Neural cell (in vitro differentiated cells): ENCODE data around the gene SRCIN1. TPM values are rescaled to one million over a fixed set of nuclear protein-coding genes. Genes with fewer than 3 reads are reported as not detected.

Experiments
- H2AFZ ChIP-seq: fragments of 200-600, 300-800 bp; sonication (generic), shearing (Covaris generic); 2 replicates; pipeline ENCODE4 v1.6.0; 2014; ENCODE audit warnings: low read depth, mild to moderate bottlenecking, antibody characterized with exemption, low read length, moderate library complexity
- H3F3A ChIP-seq: fragments of 200-600 bp; shearing (Covaris generic); 2 replicates; pipeline ENCODE4 v1.6.1; 2016; ENCODE audit warnings: mild to moderate bottlenecking, moderate library complexity, mixed read lengths, antibody characterized with exemption, low read length; ENCODE audit not compliant: insufficient read depth, poor library complexity, severe bottlenecking
- H3K27ac ChIP-seq: fragments of 200-600, 300-800 bp; sonication (generic), shearing (Covaris generic); 2 replicates; pipeline ENCODE4 v1.5.1; 2014; ENCODE audit warnings: mild to moderate bottlenecking, low read length, moderate library complexity
- H3K27me3 ChIP-seq: fragments of 300-800, 200-600 bp; sonication (generic), shearing (Covaris generic); 2 replicates; pipeline ENCODE4 v1.6.0; 2014; ENCODE audit warnings: mild to moderate bottlenecking, low read depth, low read length, moderate library complexity; ENCODE audit not compliant: insufficient read depth
- H3K36me3 ChIP-seq: fragments of 300-800, 200-600 bp; sonication (generic), shearing (Covaris generic); 2 replicates; pipeline ENCODE4 v1.5.1; 2014; ENCODE audit warnings: mild to moderate bottlenecking, antibody characterized with exemption, low read length, moderate library complexity; ENCODE audit not compliant: insufficient read depth
- H3K4me2 ChIP-seq: fragments of 300-800, 200-600 bp; sonication (generic), shearing (Covaris generic); 2 replicates; pipeline ENCODE4 v1.6.0; 2014; ENCODE audit warnings: mild to moderate bottlenecking, low read length
- H3K4me3 ChIP-seq: fragments of 300-800, 200-600 bp; sonication (generic), shearing (Covaris generic); 2 replicates; pipeline ENCODE4 v1.5.1; 2014; ENCODE audit warnings: mild to moderate bottlenecking, low read length, moderate library complexity
- H3K79me2 ChIP-seq: fragments of 200-600 bp; shearing (Covaris generic); replicated peaks from 2 replicates; pipeline ENCODE4 v1.6.0; 2014; ENCODE audit warnings: mild to moderate bottlenecking, low read length, moderate library complexity; ENCODE audit not compliant: insufficient read depth
- H3K9ac ChIP-seq: fragments of 300-800, 200-600 bp; sonication (generic), shearing (Covaris generic); 2 replicates; pipeline ENCODE4 v1.6.1; 2016; ENCODE audit warnings: mild to moderate bottlenecking, low read length, mixed read lengths
- H3K9me2 ChIP-seq: fragments of 200-600 bp; shearing (Covaris generic); 2 replicates; pipeline ENCODE4 v1.6.1; 2016; ENCODE audit warnings: mild to moderate bottlenecking, low read length, mixed read lengths; ENCODE audit not compliant: insufficient read depth
- H3K9me3 ChIP-seq: fragments of 200-600, 300-800 bp; sonication (generic), shearing (Covaris generic); 2 replicates; pipeline ENCODE4 v1.6.1; 2016; ENCODE audit warnings: mild to moderate bottlenecking, mixed run types, low read length, moderate library complexity, mixed read lengths
- H4K20me1 ChIP-seq: fragments of 200-600 bp; shearing (Covaris generic); 2 replicates; pipeline ENCODE4 v1.6.1; 2016; ENCODE audit warnings: mild to moderate bottlenecking, mixed run types; ENCODE audit not compliant: insufficient read depth
- EP300 ChIP-seq: fragments of 450-650 bp; conservative IDR thresholded peaks from 2 replicates; pipeline ENCODE4 v1.6.1; 2014; ENCODE audit warnings: antibody characterized with exemption, mild to moderate bottlenecking, moderate library complexity; ENCODE audit not compliant: poor library complexity, severe bottlenecking
- EZH2 ChIP-seq: fragments of 200-600, 300-800 bp; shearing (Covaris generic), sonication (generic); IDR thresholded peaks from 2 replicates; pipeline ENCODE4 v1.6.1; 2014; ENCODE audit warnings: antibody characterized with exemption, low read length, borderline replicate concordance, mild to moderate bottlenecking; ENCODE audit not compliant: insufficient read depth, poor library complexity, severe bottlenecking
- MXI1 ChIP-seq: fragments of 450-650 bp; conservative IDR thresholded peaks from 2 replicates; pipeline ENCODE4 v1.6.1; 2014; ENCODE audit warnings: antibody characterized with exemption, mild to moderate bottlenecking; ENCODE audit not compliant: poor library complexity, severe bottlenecking
- POLR2AphosphoS5 ChIP-seq: IDR thresholded peaks from 2 replicates; pipeline ENCODE4 v1.6.1; 2012
- RAD21 ChIP-seq: fragments of 450-650 bp; conservative IDR thresholded peaks from 2 replicates; pipeline ENCODE4 v1.6.1; 2014; ENCODE audit warnings: antibody characterized with exemption, mild to moderate bottlenecking, moderate library complexity
- SMC3 ChIP-seq: fragments of 450-650 bp; conservative IDR thresholded peaks from 2 replicates; pipeline ENCODE4 v1.6.1; 2014; ENCODE audit warnings: antibody characterized with exemption, mild to moderate bottlenecking, moderate library complexity; ENCODE audit not compliant: poor library complexity
- TAF1 ChIP-seq: IDR thresholded peaks from 2 replicates; pipeline ENCODE4 v1.6.1; 2012; ENCODE audit warnings: low read depth
- polyA plus RNA-seq: library from polyadenylated mRNA; depleted of rRNA; stranded (reverse); fragments of >200 nt; gene quantifications from 2 replicates; pipeline ENCODE4 v1.2.3, GENCODE V29; 2014
- TF ChIP-seq, protein P1 (sequence below): IDR thresholded peaks from 2 replicates; pipeline ENCODE4 v1.6.1; 2012; ENCODE audit warnings: borderline replicate concordance
- TF ChIP-seq, protein P2 (sequence below): fragments of 450-650 bp; IDR thresholded peaks from 2 replicates; pipeline ENCODE4 v1.5.1; 2014; ENCODE audit warnings: antibody characterized with exemption, mild to moderate bottlenecking, moderate library complexity; ENCODE audit not compliant: poor library complexity, severe bottlenecking

The SRCIN1 gene
- polyA plus RNA-seq, 1 donor from 2014 or later: 18.0 TPM

DNA sequence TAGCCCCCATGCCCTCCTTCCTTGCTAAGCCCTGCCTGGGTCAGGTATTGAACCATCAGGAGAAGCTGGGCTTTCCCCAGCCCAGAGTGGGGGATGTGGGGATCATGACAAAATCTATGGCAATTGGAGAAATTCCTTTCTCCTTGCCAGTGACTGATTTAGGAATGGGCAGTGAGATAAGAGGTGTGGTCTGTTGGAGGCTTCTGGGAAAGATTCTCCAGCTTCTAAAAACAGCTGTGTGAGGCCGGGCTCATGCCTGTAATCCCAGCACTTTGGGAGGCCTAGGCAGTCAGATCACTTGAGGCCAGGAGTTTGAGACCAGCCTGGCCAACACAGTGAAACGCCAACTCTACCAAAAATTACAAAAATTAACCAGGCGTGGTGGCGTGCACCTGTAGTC, 69.1 kb downstream of the SRCIN1 start:
- Histone ChIP-seq H3K9me3 (no peaks in the 10 kb centered on the region), H3F3A (no peaks in the 10 kb centered on the region), H3K27ac (no peak overlapping the region), H4K20me1 (no peaks in the 10 kb centered on the region), H3K79me2 (no peaks in the 10 kb centered on the region), H3K4me3 (no peak overlapping the region), H3K9me2 (no peaks in the 10 kb centered on the region), H3K9ac (no peak overlapping the region), H2AFZ (no peak overlapping the region), H3K4me2 (no peak overlapping the region), H3K36me3 (no peaks in the 10 kb centered on the region), H3K27me3 (no peaks in the 10 kb centered on the region)
- no peak for TF ChIP-seq RAD21
- TF ChIP-seq, protein P1, sequence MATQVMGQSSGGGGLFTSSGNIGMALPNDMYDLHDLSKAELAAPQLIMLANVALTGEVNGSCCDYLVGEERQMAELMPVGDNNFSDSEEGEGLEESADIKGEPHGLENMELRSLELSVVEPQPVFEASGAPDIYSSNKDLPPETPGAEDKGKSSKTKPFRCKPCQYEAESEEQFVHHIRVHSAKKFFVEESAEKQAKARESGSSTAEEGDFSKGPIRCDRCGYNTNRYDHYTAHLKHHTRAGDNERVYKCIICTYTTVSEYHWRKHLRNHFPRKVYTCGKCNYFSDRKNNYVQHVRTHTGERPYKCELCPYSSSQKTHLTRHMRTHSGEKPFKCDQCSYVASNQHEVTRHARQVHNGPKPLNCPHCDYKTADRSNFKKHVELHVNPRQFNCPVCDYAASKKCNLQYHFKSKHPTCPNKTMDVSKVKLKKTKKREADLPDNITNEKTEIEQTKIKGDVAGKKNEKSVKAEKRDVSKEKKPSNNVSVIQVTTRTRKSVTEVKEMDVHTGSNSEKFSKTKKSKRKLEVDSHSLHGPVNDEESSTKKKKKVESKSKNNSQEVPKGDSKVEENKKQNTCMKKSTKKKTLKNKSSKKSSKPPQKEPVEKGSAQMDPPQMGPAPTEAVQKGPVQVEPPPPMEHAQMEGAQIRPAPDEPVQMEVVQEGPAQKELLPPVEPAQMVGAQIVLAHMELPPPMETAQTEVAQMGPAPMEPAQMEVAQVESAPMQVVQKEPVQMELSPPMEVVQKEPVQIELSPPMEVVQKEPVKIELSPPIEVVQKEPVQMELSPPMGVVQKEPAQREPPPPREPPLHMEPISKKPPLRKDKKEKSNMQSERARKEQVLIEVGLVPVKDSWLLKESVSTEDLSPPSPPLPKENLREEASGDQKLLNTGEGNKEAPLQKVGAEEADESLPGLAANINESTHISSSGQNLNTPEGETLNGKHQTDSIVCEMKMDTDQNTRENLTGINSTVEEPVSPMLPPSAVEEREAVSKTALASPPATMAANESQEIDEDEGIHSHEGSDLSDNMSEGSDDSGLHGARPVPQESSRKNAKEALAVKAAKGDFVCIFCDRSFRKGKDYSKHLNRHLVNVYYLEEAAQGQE: no peak
- no peak for TF ChIP-seq MXI1
- no peak for TF ChIP-seq TAF1
- TF ChIP-seq EZH2: no peak
- TF ChIP-seq, protein P2, sequence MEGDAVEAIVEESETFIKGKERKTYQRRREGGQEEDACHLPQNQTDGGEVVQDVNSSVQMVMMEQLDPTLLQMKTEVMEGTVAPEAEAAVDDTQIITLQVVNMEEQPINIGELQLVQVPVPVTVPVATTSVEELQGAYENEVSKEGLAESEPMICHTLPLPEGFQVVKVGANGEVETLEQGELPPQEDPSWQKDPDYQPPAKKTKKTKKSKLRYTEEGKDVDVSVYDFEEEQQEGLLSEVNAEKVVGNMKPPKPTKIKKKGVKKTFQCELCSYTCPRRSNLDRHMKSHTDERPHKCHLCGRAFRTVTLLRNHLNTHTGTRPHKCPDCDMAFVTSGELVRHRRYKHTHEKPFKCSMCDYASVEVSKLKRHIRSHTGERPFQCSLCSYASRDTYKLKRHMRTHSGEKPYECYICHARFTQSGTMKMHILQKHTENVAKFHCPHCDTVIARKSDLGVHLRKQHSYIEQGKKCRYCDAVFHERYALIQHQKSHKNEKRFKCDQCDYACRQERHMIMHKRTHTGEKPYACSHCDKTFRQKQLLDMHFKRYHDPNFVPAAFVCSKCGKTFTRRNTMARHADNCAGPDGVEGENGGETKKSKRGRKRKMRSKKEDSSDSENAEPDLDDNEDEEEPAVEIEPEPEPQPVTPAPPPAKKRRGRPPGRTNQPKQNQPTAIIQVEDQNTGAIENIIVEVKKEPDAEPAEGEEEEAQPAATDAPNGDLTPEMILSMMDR: no peak
- no peak for TF ChIP-seq POLR2AphosphoS5
- TF ChIP-seq EP300: no peak
- TF ChIP-seq SMC3: no peak

DNA sequence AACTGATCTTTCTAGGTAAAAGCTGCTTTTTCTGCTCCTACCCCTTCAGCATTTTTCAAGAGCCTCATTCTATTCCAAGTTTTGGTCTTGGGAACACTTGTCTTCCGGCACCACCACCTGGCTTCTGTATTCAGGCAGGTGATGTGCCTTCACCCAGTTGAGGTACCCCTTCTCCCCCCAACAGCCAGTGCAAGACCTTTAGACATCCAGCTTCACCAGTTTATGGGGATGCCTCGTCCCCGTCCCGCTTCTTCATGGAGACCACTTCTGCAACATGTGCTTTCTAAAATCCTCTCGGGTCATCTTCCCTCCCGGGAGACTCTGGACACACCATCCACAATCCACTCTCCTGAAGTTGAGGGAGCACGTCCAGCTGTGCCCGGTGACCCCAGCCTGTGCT, 69.9 kb downstream of the SRCIN1 start:
- Histone ChIP-seq H3K9me2 (no peaks in the 10 kb centered on the region), H3K9ac (no peak overlapping the region), H4K20me1 (no peaks in the 10 kb centered on the region)

DNA sequence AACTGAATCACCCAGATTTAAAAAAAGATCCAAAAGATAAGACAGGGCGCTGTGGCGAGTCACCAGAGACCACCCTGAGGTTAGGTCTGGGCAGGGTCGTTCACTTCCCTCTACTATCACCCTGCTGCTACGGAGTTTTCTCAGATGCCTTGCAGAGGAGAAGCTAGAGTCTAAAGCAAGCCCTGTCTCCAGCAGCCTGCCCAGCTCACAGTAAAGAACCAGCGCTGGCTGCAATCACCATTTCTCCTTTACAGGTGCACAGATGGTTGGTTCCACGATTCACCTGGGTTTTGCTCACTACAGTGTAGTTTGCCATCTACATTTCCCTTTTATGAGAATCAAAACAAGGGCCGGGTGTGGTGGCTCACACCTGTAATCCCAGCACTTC, 71.3 kb downstream of the SRCIN1 start:
- no peaks in the 10 kb centered on the region for H3K79me2 ChIP-seq
- TF ChIP-seq MXI1: no peak
- no peak for TF ChIP-seq TAF1
- no peak overlapping the region for H3K9ac ChIP-seq
- no peak overlapping the region for H3K27ac ChIP-seq
- no peak overlapping the region for H2AFZ ChIP-seq
- no peaks in the 10 kb centered on the region for H3F3A ChIP-seq
- no peaks in the 10 kb centered on the region for H3K9me3 ChIP-seq
- no peaks in the 10 kb centered on the region for H3K9me2 ChIP-seq
- H4K20me1 ChIP-seq: no peaks in the 10 kb centered on the region
- H3K27me3 ChIP-seq: no peaks in the 10 kb centered on the region
- H3K4me2 ChIP-seq: no peak overlapping the region
- no peak overlapping the region for H3K4me3 ChIP-seq
- H3K36me3 ChIP-seq: no peaks in the 10 kb centered on the region

More for the DNA sequence above, 69.9 kb downstream of the SRCIN1 start:
- H3K4me2 ChIP-seq: no peak overlapping the region
- TF ChIP-seq MXI1: no peak
- H3K27me3 ChIP-seq: no peaks in the 10 kb centered on the region
- H3K9me3 ChIP-seq: no peaks in the 10 kb centered on the region
- no peak overlapping the region for H2AFZ ChIP-seq
- no peaks in the 10 kb centered on the region for H3K36me3 ChIP-seq
- no peaks in the 10 kb centered on the region for H3K79me2 ChIP-seq
- H3K27ac ChIP-seq: no peak overlapping the region
- no peak overlapping the region for H3K4me3 ChIP-seq
- no peaks in the 10 kb centered on the region for H3F3A ChIP-seq
